Loucy (cell line): Measurements from ENCODE around the gene SPHK2.

Experiments
- H2AFZ ChIP-seq: fragments of 200-600 bp; sonication (generic); 2 replicates; pipeline ENCODE4 v1.6.0; 2016; ENCODE audit warnings: antibody characterized with exemption, mild to moderate bottlenecking, low read length, moderate library complexity
- H3F3A ChIP-seq: fragments of 200-600 bp; 2 replicates; pipeline ENCODE4 v1.6.0; 2016; ENCODE audit warnings: antibody characterized with exemption, low read depth, mild to moderate bottlenecking
- H3K27me3 ChIP-seq: fragments of 200-600 bp; sonication (generic); 2 replicates; pipeline ENCODE4 v1.6.1; 2014; ENCODE audit warnings: low read length, mild to moderate bottlenecking; ENCODE audit not compliant: insufficient read depth, poor library complexity, severe bottlenecking
- H3K36me3 ChIP-seq: fragments of 200-600 bp; sonication (generic); 2 replicates; pipeline ENCODE4 v1.6.1; 2016; ENCODE audit warnings: low read length; ENCODE audit not compliant: insufficient read depth
- H3K4me1 ChIP-seq: fragments of 200-600 bp; sonication (generic); 2 replicates; pipeline ENCODE4 v1.5.1; 2014; ENCODE audit warnings: low read length, mild to moderate bottlenecking; ENCODE audit not compliant: insufficient read depth, poor library complexity, severe bottlenecking
- H3K4me2 ChIP-seq: fragments of 200-600 bp; sonication (generic); 2 replicates; pipeline ENCODE4 v1.6.0; 2014; ENCODE audit warnings: antibody characterized with exemption, low read length, low read depth, mild to moderate bottlenecking; ENCODE audit not compliant: poor library complexity, severe bottlenecking
- H3K4me3 ChIP-seq: fragments of 200-600 bp; sonication (generic); 2 replicates; pipeline ENCODE4 v1.5.1; 2014; ENCODE audit warnings: low read length, mild to moderate bottlenecking, mixed read lengths; ENCODE audit not compliant: poor library complexity, severe bottlenecking
- H3K79me2 ChIP-seq: fragments of 200-600 bp; sonication (generic); 2 replicates; pipeline ENCODE4 v1.6.1; 2014; ENCODE audit warnings: low read length; ENCODE audit not compliant: insufficient read depth
- H3K9ac ChIP-seq: fragments of 200-600 bp; sonication (generic); 2 replicates; pipeline ENCODE4 v1.6.0; 2014; ENCODE audit warnings: mild to moderate bottlenecking, low read depth, low read length, moderate library complexity; ENCODE audit not compliant: poor library complexity, severe bottlenecking
- H3K9me2 ChIP-seq: fragments of 200-600 bp; sonication (generic); replicated peaks from 2 replicates; pipeline ENCODE4 v1.6.1; 2016; ENCODE audit warnings: low read depth, low read length, mixed read lengths
- H3K9me3 ChIP-seq: fragments of 200-600 bp; sonication (generic); 2 replicates; pipeline ENCODE4 v1.6.1; 2014; ENCODE audit warnings: mild to moderate bottlenecking, antibody characterized with exemption, low read length, low read depth; ENCODE audit not compliant: insufficient read depth
- H4K20me1 ChIP-seq: fragments of 200-600 bp; sonication (generic); 2 replicates; pipeline ENCODE4 v1.6.0; 2014; ENCODE audit warnings: antibody characterized with exemption, low read length, mild to moderate bottlenecking; ENCODE audit not compliant: insufficient read depth, poor library complexity, severe bottlenecking
- CTCF ChIP-seq: fragments of 200-600 bp; sonication (generic); conservative IDR thresholded peaks from 2 replicates; pipeline ENCODE4 v1.5.1; 2014; ENCODE audit warnings: mild to moderate bottlenecking, antibody characterized with exemption, low read length
- EZH2phosphoT487 ChIP-seq: fragments of 200-600 bp; IDR thresholded peaks from 2 replicates; pipeline ENCODE4 v1.6.1; 2018; ENCODE audit warnings: antibody characterized with exemption, mild to moderate bottlenecking, moderate library complexity, borderline replicate concordance

SPHK2 gene

GRCh38 chr19:48672994-48673393 is 53.7 kb downstream of the SPHK2 start, which contains the start of gene NTN5:
TSS of gene NTN5 (minus strand) at chr19:48673017. CDS start at chr19:48670986, 2,031 bp downstream.
- Histone ChIP-seq H3K9me3 (no peaks in the 10 kb centered on the region), H3K4me3 (no peak within 1 kb of the TSS), H4K20me1 (no peaks in the 10 kb centered on the region), H3K27me3 (no peaks in the 10 kb centered on the region), H3F3A (no peaks in the 10 kb centered on the region), H3K4me2 (no peak within 1 kb of the TSS), H3K4me1 (no peaks in the 10 kb centered on the region), H3K9me2 (no peaks in the 10 kb centered on the region), H3K36me3 (no peaks in the 10 kb centered on the region), H2AFZ (no peak within 1 kb of the TSS), H3K79me2 (no peaks in the 10 kb centered on the region), H3K9ac (no peak within 1 kb of the TSS)
- TF ChIP-seq CTCF (no peak), EZH2phosphoT487 (no peak)

DNA sequence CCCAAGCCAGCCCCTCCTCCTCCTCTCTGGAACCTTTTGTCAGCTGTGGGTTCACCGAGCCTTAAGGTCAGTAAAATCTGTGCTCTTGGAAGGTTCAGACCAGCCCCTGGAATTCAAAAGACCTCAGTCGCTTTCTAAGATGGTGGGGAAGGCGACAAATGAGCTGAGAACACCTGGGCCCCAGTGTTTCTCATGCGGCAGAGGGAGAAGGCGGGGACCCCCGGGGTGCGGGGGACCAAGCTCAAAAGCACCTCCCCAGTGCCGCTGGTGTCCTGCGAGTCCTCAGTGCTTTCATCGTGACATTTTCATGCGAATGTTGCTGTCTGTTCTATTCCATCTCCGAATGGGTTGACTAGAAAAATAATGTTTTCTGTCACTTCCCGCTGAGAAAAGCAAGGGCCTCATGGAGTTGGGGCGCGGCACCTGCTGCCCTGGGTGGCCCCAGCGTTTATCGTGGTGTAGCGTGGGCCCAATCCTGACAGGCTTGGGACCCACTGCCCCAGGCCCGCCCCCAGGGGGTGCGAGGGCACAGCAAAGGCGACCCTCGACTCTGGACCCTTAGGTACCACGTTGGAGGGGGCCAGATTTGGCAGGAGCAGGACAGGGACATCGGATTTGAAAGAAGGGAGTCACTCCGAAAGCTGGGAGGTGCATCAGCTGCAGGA is 54.3 kb downstream of the SPHK2 start:
- H3K36me3 ChIP-seq = no peaks in the 10 kb centered on the region
- H3K9ac ChIP-seq = no peak overlapping the region
- no peaks in the 10 kb centered on the region for H3F3A ChIP-seq
- no peak for TF ChIP-seq EZH2phosphoT487
- TF ChIP-seq CTCF = no peak
- no peaks in the 10 kb centered on the region for H3K4me1 ChIP-seq
- no peaks in the 10 kb centered on the region for H4K20me1 ChIP-seq
- no peaks in the 10 kb centered on the region for H3K9me3 ChIP-seq
- no peaks in the 10 kb centered on the region for H3K9me2 ChIP-seq
- H3K4me3 ChIP-seq = no peak overlapping the region
- H3K79me2 ChIP-seq = no peaks in the 10 kb centered on the region
- H2AFZ ChIP-seq = no peak overlapping the region
- no peak overlapping the region for H3K4me2 ChIP-seq
- H3K27me3 ChIP-seq = no peaks in the 10 kb centered on the region

DNA sequence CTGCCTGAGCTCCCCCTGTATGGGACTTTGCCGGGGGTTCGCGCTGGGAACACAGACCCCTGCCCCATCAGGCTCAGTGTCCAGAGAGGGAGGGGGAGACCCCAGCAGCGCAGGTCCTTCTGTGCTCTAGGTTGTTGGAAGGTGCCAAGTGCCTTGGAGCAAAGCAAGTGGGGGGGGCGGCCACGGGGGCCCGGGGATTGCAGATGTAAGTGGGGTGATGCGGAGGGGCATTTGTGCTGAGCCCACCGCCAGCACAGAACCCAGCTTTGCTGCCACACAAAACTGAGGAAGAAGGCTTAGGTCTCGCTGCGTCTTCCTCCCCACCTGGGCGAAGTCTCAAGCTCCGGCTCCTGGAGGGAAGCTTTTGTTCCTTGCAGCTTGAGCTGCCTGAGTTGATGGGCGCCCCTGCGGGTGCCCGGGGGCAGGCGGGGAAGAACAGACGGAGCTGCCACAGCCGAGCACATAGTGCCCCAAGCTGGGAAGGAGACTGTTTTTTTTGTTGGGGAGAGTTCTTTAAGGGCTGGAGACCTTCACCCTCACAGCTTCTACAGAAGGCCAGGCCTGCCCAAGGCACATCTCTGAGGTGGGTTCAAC is 55.0 kb downstream of the SPHK2 start:
- Histone ChIP-seq H2AFZ (no peak overlapping the region), H3K9me2 (no peaks in the 10 kb centered on the region), H3K79me2 (no peaks in the 10 kb centered on the region), H3K4me3 (no peak overlapping the region), H3F3A (no peaks in the 10 kb centered on the region), H3K36me3 (no peaks in the 10 kb centered on the region), H3K9me3 (no peaks in the 10 kb centered on the region), H4K20me1 (no peaks in the 10 kb centered on the region), H3K9ac (no peak overlapping the region), H3K27me3 (no peaks in the 10 kb centered on the region), H3K4me1 (no peaks in the 10 kb centered on the region), H3K4me2 (no peak overlapping the region)
- TF ChIP-seq EZH2phosphoT487 (no peak), CTCF (no peak)
